Choroid plexus epithelial cell (primary cell): ENCODE results near the gene DENND2A.
"Not testable (repeated sequence)": the region's sequence is repeated elsewhere in the genome, so short reads cannot be mapped to it uniquely, and the experiment has no call there.

Experiments used
- DNase-seq: peaks from one replicate; pipeline ENCODE4 v3.0.0-alpha.2; 2010; ENCODE audit warnings: low read depth
- H3K4me3 ChIP-seq: 2 replicates; pipeline ENCODE4 v1.5.1; 2011; ENCODE audit warnings: low read depth, mild to moderate bottlenecking, control low read depth, low read length, moderate library complexity
- TF ChIP-seq, protein P1 (sequence below): conservative IDR thresholded peaks from 2 replicates; pipeline ENCODE4 v1.5.1; 2011; ENCODE audit warnings: low read depth, mild to moderate bottlenecking, control low read depth, inconsistent platforms, low read length, moderate library complexity

DENND2A gene

DNA sequence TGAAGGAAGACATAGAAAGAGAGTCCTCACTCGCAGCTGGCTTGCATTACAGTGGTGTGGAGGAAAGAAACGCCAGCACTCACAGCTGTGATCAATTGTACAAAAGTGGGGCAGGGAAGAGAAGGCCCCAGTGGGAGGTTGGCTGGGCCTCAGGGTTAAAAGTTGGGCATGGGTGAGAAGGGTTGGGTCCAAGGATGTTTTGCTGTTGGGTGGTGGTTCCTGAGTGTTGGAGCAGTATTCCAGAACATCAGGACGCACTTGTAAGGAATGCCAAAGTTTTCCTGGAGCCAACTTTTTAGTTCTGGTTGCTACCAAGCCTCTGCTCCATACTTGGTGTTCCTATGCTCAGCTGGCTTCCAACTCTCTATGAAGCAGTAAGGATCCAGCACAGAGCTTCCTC is 105.9 kb downstream of the DENND2A start:
- TF ChIP-seq, protein P1, sequence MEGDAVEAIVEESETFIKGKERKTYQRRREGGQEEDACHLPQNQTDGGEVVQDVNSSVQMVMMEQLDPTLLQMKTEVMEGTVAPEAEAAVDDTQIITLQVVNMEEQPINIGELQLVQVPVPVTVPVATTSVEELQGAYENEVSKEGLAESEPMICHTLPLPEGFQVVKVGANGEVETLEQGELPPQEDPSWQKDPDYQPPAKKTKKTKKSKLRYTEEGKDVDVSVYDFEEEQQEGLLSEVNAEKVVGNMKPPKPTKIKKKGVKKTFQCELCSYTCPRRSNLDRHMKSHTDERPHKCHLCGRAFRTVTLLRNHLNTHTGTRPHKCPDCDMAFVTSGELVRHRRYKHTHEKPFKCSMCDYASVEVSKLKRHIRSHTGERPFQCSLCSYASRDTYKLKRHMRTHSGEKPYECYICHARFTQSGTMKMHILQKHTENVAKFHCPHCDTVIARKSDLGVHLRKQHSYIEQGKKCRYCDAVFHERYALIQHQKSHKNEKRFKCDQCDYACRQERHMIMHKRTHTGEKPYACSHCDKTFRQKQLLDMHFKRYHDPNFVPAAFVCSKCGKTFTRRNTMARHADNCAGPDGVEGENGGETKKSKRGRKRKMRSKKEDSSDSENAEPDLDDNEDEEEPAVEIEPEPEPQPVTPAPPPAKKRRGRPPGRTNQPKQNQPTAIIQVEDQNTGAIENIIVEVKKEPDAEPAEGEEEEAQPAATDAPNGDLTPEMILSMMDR = no peak
- H3K4me3 ChIP-seq = no peak overlapping the region
- DNase-seq = no peak

DNA sequence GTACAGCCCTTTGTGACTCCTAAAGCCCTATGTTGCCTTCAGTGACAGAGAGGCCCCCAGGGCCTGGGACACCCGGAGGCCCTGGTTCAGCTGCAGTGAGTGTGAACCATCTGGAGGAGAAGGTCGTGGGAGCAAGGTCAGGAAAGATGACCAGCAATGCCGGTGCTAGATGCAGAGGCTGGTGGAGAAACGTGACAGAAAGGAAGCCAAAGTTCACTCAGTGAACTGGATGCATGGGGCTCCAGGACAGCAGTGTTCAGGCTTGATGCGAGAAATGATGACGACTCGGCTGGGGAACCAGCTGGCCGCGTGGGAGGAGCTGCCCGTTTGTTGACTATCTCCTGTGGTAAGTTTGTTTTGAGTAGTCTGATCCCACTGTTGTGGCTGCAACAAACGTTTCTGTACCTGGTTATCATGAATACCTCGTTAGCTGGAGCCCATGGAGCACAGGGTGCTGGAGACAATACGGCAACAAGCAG is 107.2 kb downstream of the DENND2A start:
- H3K4me3 ChIP-seq = no peak overlapping the region
- TF ChIP-seq, protein P1 = no peak
- DNase-seq = peak; percentile 65

DNA sequence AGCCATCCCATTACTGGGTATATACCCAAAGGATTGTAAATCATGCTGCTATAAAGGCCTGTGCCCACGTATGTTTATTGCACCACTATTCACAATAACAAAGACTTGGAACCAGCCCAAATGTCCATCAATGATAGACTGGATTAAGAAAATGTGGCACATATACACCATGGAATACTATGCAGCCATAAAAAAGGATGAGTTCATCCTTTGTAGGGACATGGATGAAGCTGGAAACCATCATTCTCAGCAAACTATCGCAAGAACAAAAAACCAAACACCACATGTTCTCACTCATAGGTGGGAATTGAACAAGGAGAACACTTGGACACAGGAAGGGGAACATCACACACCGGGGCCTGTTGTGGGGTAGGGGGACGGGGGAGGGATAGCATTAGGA is 111.2 kb downstream of the DENND2A start:
- not testable (repeated sequence) for H3K4me3 ChIP-seq, DNase-seq

DNA sequence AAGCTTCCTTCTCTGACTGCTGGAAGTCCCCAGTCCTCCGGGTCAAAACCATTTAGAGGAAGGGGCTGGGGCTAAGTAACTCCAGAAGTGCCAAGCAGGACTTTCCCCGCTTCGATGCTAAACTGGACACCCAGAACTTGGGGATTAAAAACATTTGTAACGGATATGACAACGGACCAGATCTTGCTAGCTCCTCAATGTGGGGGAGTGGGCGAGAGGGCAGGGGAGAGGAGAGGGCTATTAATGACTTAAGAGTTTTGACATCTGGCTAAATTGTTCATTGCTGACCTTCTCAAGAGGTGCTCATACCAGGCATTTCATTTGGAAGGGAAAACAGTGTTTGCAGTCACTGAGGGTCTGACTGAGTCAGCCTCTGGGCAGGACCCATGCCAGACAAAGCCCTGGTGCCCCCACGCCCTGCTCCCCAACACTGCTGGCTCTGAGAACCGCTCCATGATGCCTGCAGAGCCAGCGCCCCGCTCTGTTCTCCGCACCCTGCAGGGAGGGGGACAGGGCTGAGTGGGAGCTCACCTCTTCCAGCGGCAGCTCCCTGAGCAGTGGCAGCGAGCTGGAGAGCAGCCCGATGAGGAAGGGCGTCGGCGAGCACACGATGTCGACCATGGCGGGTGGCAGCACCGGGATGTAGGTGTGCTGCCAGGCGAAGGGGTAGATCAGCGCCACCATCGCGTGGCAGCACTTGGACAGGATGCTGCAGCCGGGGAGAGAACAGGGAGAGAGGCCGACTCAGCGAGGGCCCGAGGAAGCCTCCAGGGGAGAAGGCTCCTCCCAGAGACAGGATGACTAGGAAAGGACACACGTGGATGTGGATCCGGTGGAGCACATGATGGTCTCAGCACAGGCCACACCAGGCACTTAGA is 113.6 kb downstream of the DENND2A start:
- peak; percentile 42 for DNase-seq
- H3K4me3 ChIP-seq = no peak overlapping the region
- TF ChIP-seq, protein P1 = no peak

DNA sequence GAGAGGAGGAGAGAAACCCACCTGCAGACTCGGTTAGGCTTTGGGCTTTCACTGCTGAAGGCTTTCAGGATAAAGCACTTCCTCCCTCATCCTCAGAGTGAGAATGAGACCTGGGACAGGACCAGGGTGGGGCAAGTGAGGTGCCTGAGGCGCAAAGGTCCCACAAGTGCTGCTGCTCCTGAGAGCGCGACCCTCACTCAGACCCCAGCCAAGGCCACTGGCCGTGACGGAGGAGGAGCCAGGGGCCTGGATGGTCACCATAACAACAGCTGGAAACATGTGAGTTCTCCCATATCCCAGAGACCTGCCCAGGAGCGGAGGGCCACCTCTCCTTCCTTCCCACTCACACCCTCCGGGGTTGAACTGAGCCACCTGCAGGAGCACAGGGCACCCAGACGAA is 114.4 kb downstream of the DENND2A start:
- no peak for DNase-seq
- TF ChIP-seq, protein P1 = no peak
- no peak overlapping the region for H3K4me3 ChIP-seq

DNA sequence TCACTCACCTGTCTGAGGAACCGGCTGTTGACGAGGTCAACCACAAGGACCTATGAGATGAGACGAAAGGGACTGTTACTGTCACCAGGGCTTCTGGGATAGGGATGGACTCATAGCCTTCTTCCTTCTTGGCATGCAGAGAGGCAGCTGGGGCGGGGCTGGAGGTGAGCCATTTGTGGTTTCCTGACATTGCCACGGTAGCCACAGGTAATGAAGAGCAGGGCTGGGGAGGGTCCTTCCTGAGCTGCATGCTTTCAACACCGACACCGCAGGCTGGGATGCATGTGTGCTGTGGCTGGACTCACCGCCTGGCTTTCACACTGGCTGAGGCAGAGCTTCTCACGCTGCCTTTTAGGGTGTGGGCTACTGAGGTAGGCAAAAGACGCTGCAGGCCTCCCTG is 114.9 kb downstream of the DENND2A start:
- H3K4me3 ChIP-seq = no peak overlapping the region
- TF ChIP-seq, protein P1 = no peak
- DNase-seq = no peak

DNA sequence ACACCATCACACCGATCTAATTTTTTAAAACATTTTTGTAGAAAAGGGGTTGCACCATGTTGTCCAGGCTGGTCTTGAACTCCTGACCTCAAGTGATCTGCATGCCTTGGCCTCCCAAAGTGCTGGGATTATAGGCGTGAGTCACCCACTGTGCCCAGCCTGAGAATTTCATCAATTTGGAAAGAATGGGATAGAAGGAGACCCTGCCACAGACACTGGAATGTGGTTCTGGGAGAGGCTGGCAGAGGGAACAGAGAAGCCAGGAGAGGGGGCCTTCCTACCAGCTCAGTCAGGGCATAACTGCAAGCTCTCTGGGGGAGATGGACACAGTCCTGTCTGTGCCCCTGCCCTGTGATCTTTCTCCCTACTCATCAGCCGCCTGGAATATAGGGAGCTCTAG is 119.2 kb downstream of the DENND2A start:
- DNase-seq = no peak
- TF ChIP-seq, protein P1 = no peak
- no peak overlapping the region for H3K4me3 ChIP-seq
